PC-9 (cell line): Measurements from ENCODE around the gene ROR2. TPM values are rescaled to one million over a fixed set of nuclear protein-coding genes. Genes with fewer than 3 reads are reported as not detected.

Source experiments
- BruUV-seq: library from RNA; stranded (reverse); fragments of 400-500 nt; replicated peaks from 2 replicates; lab custom pipeline; 2021; lab: Mats Ljungman, UMichigan
- CTCF ChIA-PET: fragments of 300-600 bp; sonication (Branson Sonifier 250); formaldehyde crosslinking; loops from one replicate; lab custom pipeline; 2022; ENCODE audit warnings: antibody characterized with exemption; lab: Charles Lee
- POLR2A ChIA-PET: fragments of 300-600 bp; sonication (Branson Sonifier 250); formaldehyde crosslinking; loops from one replicate; lab custom pipeline; 2022; ENCODE audit warnings: antibody characterized with exemption; ENCODE audit not compliant: unreplicated experiment; lab: Charles Lee
- DNase-seq, 2 experiments: peaks; one replicate each; pipeline versions ENCODE4 v3.0.0 to v3.0.0-alpha.2; 2015 to 2022; ENCODE audit warnings: mixed read lengths in 1 of 2
- H2AFZ ChIP-seq: fragments of 200-600 bp; sonication (generic); 2 replicates; pipeline ENCODE4 v1.8.1; 2017; ENCODE audit warnings: antibody characterized with exemption
- H3F3A ChIP-seq: fragments of 200-600 bp; sonication (generic); 2 replicates; pipeline ENCODE4 v1.8.1; 2017; ENCODE audit warnings: antibody characterized with exemption, mild to moderate bottlenecking, low read depth; ENCODE audit not compliant: insufficient read depth
- H3K27ac ChIP-seq: fragments of 200-600 bp; sonication (generic); 2 replicates; pipeline ENCODE4 v1.6.1; 2016; ENCODE audit warnings: mixed run types
- H3K27me3 ChIP-seq: fragments of 200-600 bp; sonication (generic); 2 replicates; pipeline ENCODE4 v1.6.1; 2016; ENCODE audit warnings: low read depth, mixed run types; ENCODE audit not compliant: insufficient read depth
- H3K36me3 ChIP-seq: fragments of 200-600 bp; sonication (generic); 2 replicates; pipeline ENCODE4 v1.6.1; 2016; ENCODE audit warnings: low read depth, mixed run types
- H3K4me1 ChIP-seq: fragments of 200-600 bp; sonication (generic); replicated peaks from 2 replicates; pipeline ENCODE4 v1.6.1; 2016; ENCODE audit warnings: mixed run types; ENCODE audit not compliant: insufficient read depth
- H3K4me2 ChIP-seq: fragments of 200-600 bp; sonication (generic); 2 replicates; pipeline ENCODE4 v1.6.1; 2017; ENCODE audit warnings: mixed run types
- H3K4me3 ChIP-seq: fragments of 200-600 bp; sonication (generic); 2 replicates; pipeline ENCODE4 v1.6.1; 2016; ENCODE audit warnings: mixed run types
- H3K79me2 ChIP-seq: fragments of 200-600 bp; sonication (generic); 2 replicates; pipeline ENCODE4 v1.6.1; 2017; ENCODE audit warnings: low read depth, mixed run types
- H3K9me2 ChIP-seq: fragments of 200-600 bp; sonication (generic); 2 replicates; pipeline ENCODE4 v1.8.1; 2017; ENCODE audit warnings: mild to moderate bottlenecking; ENCODE audit not compliant: insufficient read depth
- H3K9me3 ChIP-seq: fragments of 200-600 bp; sonication (generic); 2 replicates; pipeline ENCODE4 v1.8.1; 2016; ENCODE audit warnings: low read depth; ENCODE audit not compliant: insufficient read depth
- H4K20me1 ChIP-seq: fragments of 200-600 bp; sonication (generic); 2 replicates; pipeline ENCODE4 v1.8.1; 2017; ENCODE audit not compliant: insufficient read depth
- EZH2 ChIP-seq: fragments of 200-600 bp; sonication (generic); IDR thresholded peaks from 2 replicates; pipeline ENCODE4 v1.8.0; 2017; ENCODE audit warnings: antibody characterized with exemption, low read depth
- intact Hi-C: fragments of 100-400 bp; cut with micrococcal nuclease; formaldehyde crosslinking; loops from one replicate; pipeline ENCODE4 v1.10.0; 2022; ENCODE audit not compliant: unreplicated experiment
- total RNA-seq: library from RNA; stranded (reverse); gene quantifications from 2 replicates; pipeline ENCODE4 v1.2.3, GENCODE V29; 2021
- TF ChIP-seq, protein P1 (sequence below): fragments of 200-600 bp; sonication (generic); conservative IDR thresholded peaks from 2 replicates; pipeline ENCODE4 v1.6.1; 2017; ENCODE audit warnings: mixed run types, antibody characterized with exemption, mild to moderate bottlenecking, moderate library complexity

The ROR2 gene
- total RNA-seq, 1 experiment from 2014 or later = not detected

- DNase-seq = no peak
- no peak for TF ChIP-seq EZH2
- TF ChIP-seq, protein P1, sequence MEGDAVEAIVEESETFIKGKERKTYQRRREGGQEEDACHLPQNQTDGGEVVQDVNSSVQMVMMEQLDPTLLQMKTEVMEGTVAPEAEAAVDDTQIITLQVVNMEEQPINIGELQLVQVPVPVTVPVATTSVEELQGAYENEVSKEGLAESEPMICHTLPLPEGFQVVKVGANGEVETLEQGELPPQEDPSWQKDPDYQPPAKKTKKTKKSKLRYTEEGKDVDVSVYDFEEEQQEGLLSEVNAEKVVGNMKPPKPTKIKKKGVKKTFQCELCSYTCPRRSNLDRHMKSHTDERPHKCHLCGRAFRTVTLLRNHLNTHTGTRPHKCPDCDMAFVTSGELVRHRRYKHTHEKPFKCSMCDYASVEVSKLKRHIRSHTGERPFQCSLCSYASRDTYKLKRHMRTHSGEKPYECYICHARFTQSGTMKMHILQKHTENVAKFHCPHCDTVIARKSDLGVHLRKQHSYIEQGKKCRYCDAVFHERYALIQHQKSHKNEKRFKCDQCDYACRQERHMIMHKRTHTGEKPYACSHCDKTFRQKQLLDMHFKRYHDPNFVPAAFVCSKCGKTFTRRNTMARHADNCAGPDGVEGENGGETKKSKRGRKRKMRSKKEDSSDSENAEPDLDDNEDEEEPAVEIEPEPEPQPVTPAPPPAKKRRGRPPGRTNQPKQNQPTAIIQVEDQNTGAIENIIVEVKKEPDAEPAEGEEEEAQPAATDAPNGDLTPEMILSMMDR = no peak
- Histone ChIP-seq H2AFZ (no peak overlapping the region), H3F3A (no peaks in the 10 kb centered on the region), H4K20me1 (no peaks in the 10 kb centered on the region), H3K36me3 (no peaks in the 10 kb centered on the region), H3K4me2 (no peak overlapping the region), H3K9me3 (no peaks in the 10 kb centered on the region), H3K27me3 (peaks cover 33% of the 10 kb centered on the region), H3K9me2 (no peaks in the 10 kb centered on the region), H3K4me1 (no peaks in the 10 kb centered on the region), H3K4me3 (no peak overlapping the region), H3K27ac (no peak overlapping the region), H3K79me2 (no peaks in the 10 kb centered on the region)
- BruUV-seq = no TSS peak
- CTCF ChIA-PET = interaction anchor here (0.5 kb wide), 1 partner anchor 23 kb away, joined by 11 read pairs; no protein-coding TSS in a partner anchor
- intact Hi-C loops = no loop called here
- POLR2A ChIA-PET = no interaction called here
Measured at GRCh38 chr9:91811024-91811909, 138.8 kb downstream of the ROR2 start.

DNA sequence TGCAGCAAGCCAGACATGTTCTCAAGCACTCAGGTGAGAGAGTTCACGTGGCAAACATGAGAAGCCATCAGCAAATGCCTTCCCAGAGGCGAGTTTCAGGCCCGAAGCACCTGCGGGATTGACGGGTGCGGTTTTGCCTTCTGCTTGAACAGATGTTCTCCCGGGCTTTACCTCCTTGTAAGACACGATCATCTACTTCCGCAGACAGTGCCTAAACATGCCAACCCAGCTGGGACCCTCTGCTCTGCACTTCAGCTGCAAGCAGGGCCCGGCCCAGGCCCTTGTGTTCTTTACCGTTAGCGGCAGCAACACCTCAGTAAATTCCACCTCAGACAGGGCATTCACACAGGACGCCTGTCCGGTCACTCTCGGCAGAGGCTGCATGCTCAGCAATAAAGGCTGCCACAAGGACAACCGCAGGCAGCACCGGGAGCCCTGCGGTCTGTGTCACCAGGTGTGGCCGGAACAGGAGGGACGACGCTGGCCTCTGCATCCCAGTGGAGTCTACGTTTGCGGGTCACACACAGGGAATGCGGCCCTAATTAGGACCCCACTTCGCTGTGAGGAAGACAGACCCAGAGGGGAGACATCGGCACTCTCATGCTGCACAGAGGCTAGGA is 139.6 kb downstream of the ROR2 start:
- POLR2A ChIA-PET = no interaction called here
- no peak overlapping the region for H3K4me3 ChIP-seq
- no peaks in the 10 kb centered on the region for H3K4me1 ChIP-seq
- H3K9me3 ChIP-seq = no peaks in the 10 kb centered on the region
- no peaks in the 10 kb centered on the region for H3K9me2 ChIP-seq
- H3K27ac ChIP-seq = no peak overlapping the region
- H3K4me2 ChIP-seq = no peak overlapping the region
- no peak overlapping the region for H2AFZ ChIP-seq
- intact Hi-C loops = no loop called here
- no peaks in the 10 kb centered on the region for H4K20me1 ChIP-seq
- BruUV-seq = no TSS peak
- DNase-seq = no peak
- CTCF ChIA-PET = no interaction called here
- H3K36me3 ChIP-seq = no peaks in the 10 kb centered on the region
- H3K27me3 ChIP-seq = peaks cover 37% of the 10 kb centered on the region
- no peaks in the 10 kb centered on the region for H3K79me2 ChIP-seq
- H3F3A ChIP-seq = no peaks in the 10 kb centered on the region
- TF ChIP-seq EZH2 = no peak
- TF ChIP-seq, protein P1 = no peak

- H3K27ac ChIP-seq = no peak overlapping the region
- no peaks in the 10 kb centered on the region for H3K9me2 ChIP-seq
- no peak overlapping the region for H2AFZ ChIP-seq
- ChIA-PET CTCF (no interaction called here), POLR2A (no interaction called here)
- peaks cover 44% of the 10 kb centered on the region for H3K27me3 ChIP-seq
- H3K36me3 ChIP-seq = no peaks in the 10 kb centered on the region
- DNase-seq = no peak
- H3F3A ChIP-seq = no peaks in the 10 kb centered on the region
- no peak overlapping the region for H3K4me3 ChIP-seq
- intact Hi-C loops = no loop called here
- no peak for TF ChIP-seq EZH2
- TF ChIP-seq, protein P1 = no peak
- no peaks in the 10 kb centered on the region for H3K4me1 ChIP-seq
- H3K9me3 ChIP-seq = no peaks in the 10 kb centered on the region
- no peak overlapping the region for H3K4me2 ChIP-seq
- H3K79me2 ChIP-seq = no peaks in the 10 kb centered on the region
- no TSS peak for BruUV-seq
- H4K20me1 ChIP-seq = no peaks in the 10 kb centered on the region
Measured at GRCh38 chr9:91809581-91810285, 140.3 kb downstream of the ROR2 start.
